ENCODE results near the gene MORF4L1. TPM values are rescaled to one million over a fixed set of nuclear protein-coding genes. Genes with fewer than 3 reads are reported as not detected.

Gene MORF4L1
- total and polyA plus RNA-seq, 5 donors = 296 to 402 (median 364) TPM

DNA sequence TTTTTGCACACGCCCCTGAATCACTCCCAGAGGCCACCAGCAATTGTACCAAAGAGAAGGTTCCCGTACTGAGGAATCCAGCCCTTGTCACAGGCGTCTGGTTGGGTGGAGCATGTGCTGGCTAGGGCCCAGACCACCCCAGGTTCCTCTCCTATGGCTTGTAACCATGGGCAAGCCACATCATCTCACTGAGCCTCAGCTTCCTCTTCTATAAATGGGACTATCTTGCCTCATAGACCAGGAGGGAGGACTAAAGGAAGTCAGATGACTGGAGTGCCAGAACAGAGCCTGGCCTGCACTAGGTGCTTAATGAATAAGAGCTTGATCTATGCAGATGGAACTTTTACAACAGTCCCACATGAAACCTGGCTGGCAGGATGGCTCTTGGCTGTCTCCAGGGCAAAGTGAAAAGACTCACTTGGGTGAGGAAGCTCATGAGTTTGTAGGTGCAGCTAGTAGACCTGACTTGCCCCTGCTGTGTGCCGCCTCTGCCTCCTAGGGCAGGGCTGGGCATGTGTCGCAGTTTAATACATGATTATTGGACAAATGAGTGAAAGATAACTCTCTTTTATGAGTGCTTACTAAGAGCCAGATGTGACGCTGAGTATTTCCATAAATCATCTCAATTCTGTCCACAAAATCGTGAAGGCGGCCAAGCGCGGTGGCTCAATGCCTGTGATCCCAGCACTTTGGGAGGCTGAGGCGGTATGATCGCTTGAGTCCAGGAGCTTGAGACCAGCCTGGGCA lies 42.8 kb downstream of the MORF4L1 start:
- Histone ChIP-seq H3K4me1 (ENCODE audit: control insufficient read depth, insufficient read depth, low read length) (peaks cover 11% of the 10 kb centered on the region), H3K9me3 (ENCODE audit: control insufficient read depth, low read length) (no peaks in the 10 kb centered on the region), H3K27me3 (ENCODE audit: control insufficient read depth, insufficient read depth) (no peaks in the 10 kb centered on the region), H3K27ac (ENCODE audit: low read length) (peak overlapping the region; percentile 7), H3K4me3 (ENCODE audit: low read length) (no peak overlapping the region)
- 77% methylated on average over 12 of the region's 12 CpGs for WGBS
- intact Hi-C loops (cut with DNase I) = loop anchor here in 1 of 4 donors (10.0 kb wide), 1 partner anchor 269 kb away; no protein-coding TSS in a partner anchor
- DNase-seq (peak; percentile 63 to 83 (median 81)), ATAC-seq (peak; percentile 66 to 75)

DNA sequence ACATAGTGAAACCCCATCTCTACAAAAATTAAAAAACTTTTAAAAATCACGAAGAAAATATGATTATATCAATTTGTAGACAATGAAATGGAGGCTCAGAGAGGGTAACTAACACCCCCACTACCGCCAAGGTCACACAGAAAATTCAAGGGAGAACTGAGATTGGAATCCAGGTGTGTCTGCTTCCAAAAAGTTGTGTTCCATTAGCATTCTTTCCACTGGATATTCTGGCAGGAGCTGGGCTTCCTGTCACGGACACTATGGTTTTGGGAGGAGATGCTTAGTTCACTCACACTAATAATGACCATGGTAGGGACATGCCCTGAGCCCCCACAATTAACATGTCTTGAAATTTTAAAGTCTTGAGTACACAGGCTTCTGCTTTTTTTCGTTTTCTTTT lies 43.4 kb downstream of the MORF4L1 start:
- no peak overlapping the region for H3K4me3 ChIP-seq (ENCODE audit: low read length)
- H3K9me3 ChIP-seq (ENCODE audit: control insufficient read depth, low read length) = no peaks in the 10 kb centered on the region
- ATAC-seq (peak in 1 of 2 donors; percentile 12), DNase-seq (no peak)
- H3K27me3 ChIP-seq (ENCODE audit: control insufficient read depth, insufficient read depth) = no peaks in the 10 kb centered on the region
- intact Hi-C loops (cut with DNase I) = loop anchor here in 1 of 4 donors (10.0 kb wide), 1 partner anchor 269 kb away; no protein-coding TSS in a partner anchor
- peaks cover 11% of the 10 kb centered on the region for H3K4me1 ChIP-seq (ENCODE audit: control insufficient read depth, insufficient read depth, low read length)
- H3K27ac ChIP-seq (ENCODE audit: low read length) = no peak overlapping the region
- 72% methylated on average over 4 of the region's 4 CpGs for WGBS

DNA sequence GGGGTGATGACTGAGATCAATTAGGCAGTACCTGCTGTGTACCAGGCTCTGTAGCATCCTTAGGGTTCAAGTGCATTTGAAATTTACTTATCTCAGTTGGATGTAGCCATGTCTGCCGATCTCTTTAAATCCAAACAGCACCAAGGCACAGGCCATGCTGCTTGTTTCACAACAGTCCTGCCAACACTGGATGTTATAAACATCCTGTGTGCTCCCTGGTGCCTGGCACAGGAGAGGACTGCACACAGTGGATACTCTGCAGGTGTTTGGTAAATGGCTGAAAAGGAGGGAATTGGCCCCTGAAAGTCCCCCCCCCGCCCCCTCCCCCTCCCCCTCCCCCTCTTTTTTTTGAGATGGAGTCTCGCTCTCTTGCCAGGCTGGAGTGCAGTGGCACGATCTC lies 45.2 kb downstream of the MORF4L1 start:
- no peak overlapping the region for H3K4me3 ChIP-seq (ENCODE audit: low read length)
- ATAC-seq = no peak
- no peaks in the 10 kb centered on the region for H3K27me3 ChIP-seq (ENCODE audit: control insufficient read depth, insufficient read depth)
- no peak for DNase-seq
- H3K27ac ChIP-seq (ENCODE audit: low read length) = no peak overlapping the region
- WGBS = 96% methylated on average over 4 of the region's 4 CpGs
- intact Hi-C loops (cut with DNase I) = loop anchor here in 1 of 4 donors (10.0 kb wide), 1 partner anchor 267 kb away; no protein-coding TSS in a partner anchor
- no peaks in the 10 kb centered on the region for H3K9me3 ChIP-seq (ENCODE audit: control insufficient read depth, low read length)
- peaks cover 11% of the 10 kb centered on the region for H3K4me1 ChIP-seq (ENCODE audit: control insufficient read depth, insufficient read depth, low read length)

DNA sequence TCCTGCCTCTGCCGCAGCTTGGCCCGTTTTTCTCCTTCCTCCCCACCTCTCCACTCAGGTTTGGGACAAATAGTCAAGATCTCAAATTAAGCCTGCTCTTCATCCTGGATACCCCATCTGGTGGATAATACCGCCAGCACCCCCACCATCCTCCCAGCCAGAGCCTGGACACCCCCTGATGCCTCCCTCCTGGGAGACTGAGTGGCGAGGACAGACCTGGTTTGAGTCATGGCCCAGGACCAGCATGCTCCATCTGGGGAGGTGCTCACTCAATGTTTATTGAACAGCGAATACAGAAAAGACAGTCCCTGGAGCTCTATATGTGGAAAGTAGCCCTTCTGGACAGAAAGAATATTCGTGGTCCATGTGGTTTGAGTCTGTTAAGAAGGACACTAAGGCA lies 48.8 kb downstream of the MORF4L1 start:
- intact Hi-C loops (cut with DNase I) = no loop called here
- H3K27ac ChIP-seq (ENCODE audit: low read length) = no peak overlapping the region
- DNase-seq = no peak
- H3K4me3 ChIP-seq (ENCODE audit: low read length) = no peak overlapping the region
- H3K4me1 ChIP-seq (ENCODE audit: control insufficient read depth, insufficient read depth, low read length) = no peaks in the 10 kb centered on the region
- no peaks in the 10 kb centered on the region for H3K9me3 ChIP-seq (ENCODE audit: control insufficient read depth, low read length)
- WGBS = 84% methylated on average over 6 of the region's 6 CpGs
- H3K27me3 ChIP-seq (ENCODE audit: control insufficient read depth, insufficient read depth) = no peaks in the 10 kb centered on the region
- no peak for ATAC-seq

DNA sequence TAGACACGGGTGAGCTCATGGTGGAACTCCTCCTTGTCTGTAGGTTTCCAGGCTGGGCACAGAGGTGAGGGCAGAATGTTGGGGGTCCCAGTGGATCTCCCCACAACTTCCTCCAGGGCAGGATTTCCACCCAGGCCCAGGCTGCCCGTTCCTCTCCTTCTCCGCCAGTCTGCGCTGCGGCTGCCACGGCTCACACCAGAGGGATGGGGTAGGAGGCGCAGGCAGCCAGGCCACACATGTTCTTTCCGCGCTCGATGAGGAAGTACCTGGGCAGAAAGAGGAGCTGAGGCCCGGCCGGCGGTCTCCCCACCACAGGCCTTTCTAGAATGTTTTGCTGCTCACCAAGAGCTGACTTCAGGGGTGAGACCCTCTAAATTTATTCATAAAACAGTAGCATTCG lies 49.2 kb downstream of the MORF4L1 start:
- WGBS = 88% methylated on average over 14 of the region's 14 CpGs
- intact Hi-C loops (cut with DNase I) = no loop called here
- Histone ChIP-seq H3K4me1 (ENCODE audit: control insufficient read depth, insufficient read depth, low read length) (no peaks in the 10 kb centered on the region), H3K4me3 (ENCODE audit: low read length) (no peak overlapping the region), H3K27me3 (ENCODE audit: control insufficient read depth, insufficient read depth) (no peaks in the 10 kb centered on the region), H3K9me3 (ENCODE audit: control insufficient read depth, low read length) (no peaks in the 10 kb centered on the region), H3K27ac (ENCODE audit: low read length) (no peak overlapping the region)
- ATAC-seq = no peak
- no peak for DNase-seq

DNA sequence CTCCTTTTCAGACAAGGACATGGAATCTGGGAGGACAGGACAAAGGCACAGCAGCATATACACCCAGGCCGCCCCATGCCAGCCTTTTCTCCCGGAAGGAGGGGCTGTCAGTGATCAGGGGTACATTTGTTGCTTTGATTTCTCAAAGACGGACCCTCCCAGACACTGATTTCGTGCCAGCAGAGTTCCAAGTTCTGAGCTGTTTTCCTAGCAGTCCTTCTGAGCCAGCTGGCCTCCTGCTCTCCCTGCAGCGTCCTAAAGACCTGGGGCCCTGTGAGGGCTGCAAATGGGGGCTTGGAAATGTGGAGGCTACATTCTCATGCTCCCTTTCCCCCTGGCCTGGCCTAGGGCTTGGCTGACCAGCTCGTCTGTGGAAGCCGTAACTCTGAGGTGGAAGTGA lies 49.8 kb downstream of the MORF4L1 start:
- Histone ChIP-seq H3K27me3 (ENCODE audit: control insufficient read depth, insufficient read depth) (no peaks in the 10 kb centered on the region), H3K9me3 (ENCODE audit: control insufficient read depth, low read length) (no peaks in the 10 kb centered on the region), H3K27ac (ENCODE audit: low read length) (no peak overlapping the region), H3K4me3 (ENCODE audit: low read length) (no peak overlapping the region), H3K4me1 (ENCODE audit: control insufficient read depth, insufficient read depth, low read length) (no peaks in the 10 kb centered on the region)
- no peak for ATAC-seq
- DNase-seq = no peak
- intact Hi-C loops (cut with DNase I) = no loop called here
- 73% methylated on average over 7 of the region's 7 CpGs for WGBS

DNA sequence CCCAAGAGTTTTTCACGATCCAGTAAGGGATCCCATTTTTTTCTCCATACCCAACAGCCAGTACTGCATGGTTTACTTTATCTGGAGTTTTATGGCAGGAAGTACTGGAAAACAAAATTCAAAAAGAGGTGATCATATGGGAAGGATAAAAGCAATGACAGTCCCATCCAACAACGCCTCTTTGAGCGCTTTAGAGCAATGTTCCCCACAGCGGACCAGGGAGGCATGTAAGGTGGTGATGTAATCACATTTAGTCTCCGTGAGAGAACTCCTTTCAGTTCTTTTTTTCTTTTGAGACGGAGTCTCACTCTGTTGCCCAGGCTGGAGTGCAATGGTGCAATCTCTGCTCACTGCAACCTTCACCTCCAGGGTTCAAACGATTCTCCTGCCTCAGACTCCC lies 50.3 kb downstream of the MORF4L1 start:
- ATAC-seq = no peak
- intact Hi-C loops (cut with DNase I) = no loop called here
- 74% methylated on average over 7 of the region's 7 CpGs for WGBS

DNA sequence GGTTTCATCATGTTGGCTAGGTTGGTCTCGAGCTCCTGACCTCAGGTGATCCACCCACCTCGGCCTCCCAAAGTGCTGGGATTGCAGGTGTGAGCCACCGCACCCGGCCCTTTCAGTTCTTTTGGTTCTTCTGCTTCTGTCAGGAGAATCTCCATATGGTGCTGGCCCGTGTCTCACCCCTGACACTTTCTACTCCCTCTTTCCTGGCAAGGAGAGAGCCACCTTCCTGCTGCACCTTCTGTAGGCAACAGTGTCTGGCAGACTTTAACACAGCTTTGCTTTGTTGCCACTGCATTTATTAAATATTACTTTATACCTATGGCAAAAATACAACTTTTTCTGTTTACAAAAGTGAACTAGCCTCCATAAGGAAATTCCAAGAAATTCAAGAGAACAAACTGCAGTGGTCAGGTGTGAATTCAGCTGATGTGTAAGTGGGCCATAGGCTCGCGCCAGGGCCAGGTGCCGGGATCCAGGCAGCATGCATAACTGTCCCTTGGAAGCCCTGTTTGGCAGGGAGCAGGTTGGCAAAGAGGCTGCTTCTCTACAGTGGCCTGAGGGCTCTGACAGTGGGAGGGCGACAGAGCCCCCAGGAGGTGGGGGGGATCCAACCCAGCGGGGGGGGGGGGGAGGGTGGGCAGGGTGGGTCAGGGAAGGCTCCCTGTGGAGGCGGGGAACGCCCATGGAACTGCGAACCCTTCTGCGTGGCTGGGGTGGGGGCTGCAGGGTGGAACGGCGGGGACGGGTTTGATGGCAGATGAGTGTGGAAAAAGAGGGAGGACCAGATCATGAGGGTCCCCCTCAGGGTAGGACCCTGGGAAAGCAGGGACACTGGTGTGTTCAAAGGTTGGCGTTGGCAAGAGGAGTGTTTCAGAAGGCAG lies 51.0 kb downstream of the MORF4L1 start:
- Histone ChIP-seq H3K27me3 (ENCODE audit: control insufficient read depth, insufficient read depth) (no peaks in the 10 kb centered on the region), H3K9me3 (ENCODE audit: control insufficient read depth, low read length) (no peaks in the 10 kb centered on the region), H3K4me3 (ENCODE audit: low read length) (no peak overlapping the region), H3K4me1 (ENCODE audit: control insufficient read depth, insufficient read depth, low read length) (no peaks in the 10 kb centered on the region), H3K27ac (ENCODE audit: low read length) (no peak overlapping the region)
- DNase-seq = no peak
- ATAC-seq = no peak
- 90% methylated on average over 18 of the region's 18 CpGs for WGBS
- intact Hi-C loops (cut with DNase I) = no loop called here

More for the DNA sequence above, 50.3 kb downstream of the MORF4L1 start:
- H3K4me1 ChIP-seq (ENCODE audit: control insufficient read depth, insufficient read depth, low read length) = no peaks in the 10 kb centered on the region
- no peak overlapping the region for H3K27ac ChIP-seq (ENCODE audit: low read length)
- H3K4me3 ChIP-seq (ENCODE audit: low read length) = no peak overlapping the region
- no peak for DNase-seq
- H3K9me3 ChIP-seq (ENCODE audit: control insufficient read depth, low read length) = no peaks in the 10 kb centered on the region
- H3K27me3 ChIP-seq (ENCODE audit: control insufficient read depth, insufficient read depth) = no peaks in the 10 kb centered on the region

DNA sequence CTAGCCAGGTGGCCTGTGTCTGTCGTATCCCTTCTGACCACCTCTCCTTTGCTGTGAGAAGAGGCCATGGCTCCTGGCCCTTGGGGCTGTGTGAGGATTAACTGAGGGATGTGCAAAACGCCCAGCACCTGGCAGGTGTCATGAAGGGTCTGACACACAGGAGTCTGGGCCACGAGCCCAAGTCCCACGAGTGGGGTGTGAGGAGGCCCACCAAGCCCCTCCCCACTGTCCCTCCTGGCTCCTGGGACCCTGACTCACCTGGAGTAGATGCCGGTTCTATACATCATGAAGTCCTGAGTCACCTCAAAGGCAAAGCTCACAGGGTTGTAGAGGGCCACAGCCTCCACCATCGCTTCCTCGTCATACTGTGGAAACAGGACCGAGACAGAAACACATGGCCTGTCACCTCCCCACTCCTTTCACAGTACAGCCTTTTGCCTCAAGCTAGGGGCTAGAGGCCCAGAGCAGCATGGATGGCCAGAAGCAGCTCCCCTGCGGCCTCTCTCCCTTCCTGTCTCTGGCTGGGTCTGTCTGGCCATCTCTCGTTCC lies 52.5 kb downstream of the MORF4L1 start:
- Histone ChIP-seq H3K9me3 (ENCODE audit: control insufficient read depth, low read length) (no peaks in the 10 kb centered on the region), H3K27ac (ENCODE audit: low read length) (no peak overlapping the region), H3K4me1 (ENCODE audit: control insufficient read depth, insufficient read depth, low read length) (no peaks in the 10 kb centered on the region), H3K27me3 (ENCODE audit: control insufficient read depth, insufficient read depth) (no peaks in the 10 kb centered on the region), H3K4me3 (ENCODE audit: low read length) (no peak overlapping the region)
- intact Hi-C loops (cut with DNase I) = no loop called here
- DNase-seq (no peak), ATAC-seq (peak in 1 of 2 donors; percentile 6)
- WGBS = 75% methylated on average over 10 of the region's 10 CpGs

DNA sequence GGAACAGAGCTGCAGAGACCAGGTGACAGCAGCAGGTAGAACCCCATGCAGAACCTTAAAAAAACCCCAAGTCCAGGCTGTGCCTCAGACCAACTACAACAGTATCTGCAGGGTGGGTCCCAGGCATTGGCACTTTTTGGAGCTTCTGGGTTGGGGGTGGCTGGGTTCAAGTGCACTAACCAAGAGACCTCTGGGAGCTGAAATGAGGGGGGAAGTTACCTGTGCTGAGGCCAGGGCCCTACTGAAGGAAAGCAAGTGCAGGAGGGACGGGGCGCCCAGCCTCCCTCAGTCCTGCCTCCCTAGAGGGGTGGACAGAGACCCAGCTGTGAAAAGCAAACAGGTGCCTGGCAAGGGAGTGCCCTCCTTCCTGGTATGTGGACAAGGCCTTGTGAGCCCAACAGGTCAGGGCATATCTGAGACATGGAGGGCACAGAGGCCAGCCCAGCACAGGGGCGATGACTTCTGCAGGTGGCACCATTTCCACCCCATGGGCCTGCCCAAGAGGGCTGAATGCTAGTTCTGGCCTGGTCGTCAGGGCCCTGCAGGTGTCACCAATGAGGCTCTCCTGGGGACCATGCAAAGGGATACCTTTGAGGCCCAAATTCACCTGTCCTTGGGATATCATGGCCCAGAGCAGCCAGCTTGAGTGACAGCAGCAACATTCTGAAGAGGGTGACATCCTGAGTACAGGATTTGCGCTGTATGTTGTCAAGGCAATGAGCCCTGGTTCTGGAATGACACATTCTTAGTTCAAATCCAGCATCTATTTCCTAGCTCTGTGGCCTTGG lies 53.5 kb downstream of the MORF4L1 start:
- Histone ChIP-seq H3K27me3 (ENCODE audit: control insufficient read depth, insufficient read depth) (no peaks in the 10 kb centered on the region), H3K4me3 (ENCODE audit: low read length) (no peak overlapping the region), H3K9me3 (ENCODE audit: control insufficient read depth, low read length) (no peaks in the 10 kb centered on the region), H3K4me1 (ENCODE audit: control insufficient read depth, insufficient read depth, low read length) (peaks cover 2% of the 10 kb centered on the region), H3K27ac (ENCODE audit: low read length) (no peak overlapping the region)
- WGBS = 91% methylated on average over 5 of the region's 5 CpGs
- intact Hi-C loops (cut with DNase I) = no loop called here
- DNase-seq (no peak), ATAC-seq (peak in 1 of 2 donors; percentile 2)

Data from right cardiac atrium (tissue), 5 donors.